GM12878 (cell line): ENCODE measurements around the gene PTPN20. TPM values are rescaled to one million over a fixed set of nuclear protein-coding genes. Genes with fewer than 3 reads are reported as not detected.

Source experiments
- ATAC-seq: fragments of 200-7000 bp; cut with Tn5 transposase; 3 replicates; pipeline ENCODE4 v1.9.1; 2020; ENCODE audit warnings: mild to moderate bottlenecking, moderate library complexity
- BruUV-seq: library from RNA; stranded (reverse); fragments of 400-500 nt; replicated peaks from 2 replicates; lab custom pipeline; 2021; lab: Mats Ljungman, UMichigan
- CTCF ChIA-PET: fragments of 300-600 bp; sonication (Branson Sonifier 250); formaldehyde crosslinking; extraction: SDS; loops from one replicate; lab custom pipeline; 2021; ENCODE audit warnings: inconsistent platforms; lab: Yijun Ruan, JAX
- POLR2A ChIA-PET: fragments of 350-600 bp; formaldehyde crosslinking; extraction: SDS; loops from one replicate; lab custom pipeline; 2021; ENCODE audit warnings: inconsistent platforms; lab: Charles Lee
- RAD21 ChIA-PET: fragments of 300-600 bp; sonication (Branson Sonifier 250); formaldehyde crosslinking; loops from one replicate; lab custom pipeline; 2023; ENCODE audit warnings: antibody characterized with exemption; ENCODE audit not compliant: unreplicated experiment; lab: Charles Lee
- SMC1A ChIA-PET: fragments of 300-600 bp; sonication (Branson Sonifier 250); formaldehyde crosslinking; loops from one replicate; lab custom pipeline; 2023; ENCODE audit not compliant: unreplicated experiment, uncharacterized antibody; lab: Charles Lee
- DNase-seq: peaks from one replicate; pipeline ENCODE4 v3.0.0-alpha.2; 2011; ENCODE audit warnings: low read depth, low spot score
- FAIRE-seq: peaks from 3 replicates; lab custom pipeline; 2011; peaks lifted over from hg19 to GRCh38; lab: Jason Lieb, UNC
- H2AFZ ChIP-seq: 2 replicates; pipeline ENCODE4 v1.6.0; 2011; ENCODE audit warnings: low read depth, low read length, control low read depth; ENCODE audit not compliant: control insufficient read depth
- H3K27ac ChIP-seq: 2 replicates; pipeline ENCODE4 v1.5.1; 2011; ENCODE audit warnings: control low read depth; ENCODE audit not compliant: control insufficient read depth, insufficient read depth
- H3K27me3 ChIP-seq, 2 experiments: replicated peaks in 1 of 2; 2 replicates each; pipeline versions ENCODE4 v1.6.0 to v1.6.1; 2011; ENCODE audit warnings: low read length in 1 of 2; ENCODE audit not compliant: control insufficient read depth in 2 of 2, insufficient read depth in 2 of 2
- H3K36me3 ChIP-seq, 2 experiments: 2 replicates each; pipeline ENCODE4 v1.5.1; 2011; ENCODE audit warnings: low read length in 1 of 2; ENCODE audit not compliant: control insufficient read depth in 2 of 2, insufficient read depth in 2 of 2
- H3K4me1 ChIP-seq: 2 replicates; pipeline ENCODE4 v1.6.1; 2011; ENCODE audit warnings: mild to moderate bottlenecking, low read length, moderate library complexity, mixed read lengths; ENCODE audit not compliant: control insufficient read depth, insufficient read depth
- H3K4me2 ChIP-seq: 2 replicates; pipeline ENCODE4 v1.6.0; 2011; ENCODE audit warnings: control low read depth; ENCODE audit not compliant: control insufficient read depth, insufficient read depth
- H3K4me3 ChIP-seq: fragments of 200-600 bp; sonication (generic); 2 replicates; pipeline ENCODE4 v1.5.1; 2016
- H3K79me2 ChIP-seq: 2 replicates; pipeline ENCODE4 v1.6.0; 2011; ENCODE audit warnings: low read length; ENCODE audit not compliant: control insufficient read depth, insufficient read depth
- H3K9ac ChIP-seq: 2 replicates; pipeline ENCODE4 v1.8.0; 2011; ENCODE audit warnings: low read length, control low read depth, mixed read lengths; ENCODE audit not compliant: control insufficient read depth, insufficient read depth
- H3K9me3 ChIP-seq: replicated peaks from 3 replicates; pipeline ENCODE4 v1.5.1; 2011; ENCODE audit warnings: mild to moderate bottlenecking, low read length; ENCODE audit not compliant: control insufficient read depth, insufficient read depth
- H4K20me1 ChIP-seq: 2 replicates; pipeline ENCODE4 v1.6.0; 2011; ENCODE audit not compliant: control insufficient read depth, insufficient read depth
- ATF2 ChIP-seq: IDR thresholded peaks from 2 replicates; pipeline ENCODE4 v1.6.1; 2012; ENCODE audit warnings: low read length, inconsistent platforms
- BHLHE40 ChIP-seq, 2 experiments: fragments of 450-650 bp in 1 of 2; IDR thresholded peaks; 2 replicates each; pipeline ENCODE4 v1.6.1; 2011 to 2017; ENCODE audit warnings: low read depth in 2 of 2, borderline replicate concordance in 1 of 2, improper control_type of control experiment in 1 of 2, low read length in 1 of 2, mild to moderate bottlenecking in 1 of 2
- EGR1 ChIP-seq, 2 experiments: IDR thresholded peaks; 1 replicate in 1 of 2; 2 replicates in 1 of 2; pipeline ENCODE4 v1.6.1; 2011 to 2012; ENCODE audit warnings: low read depth in 2 of 2, low read length in 2 of 2, borderline replicate concordance in 1 of 2, mild to moderate bottlenecking in 1 of 2, moderate library complexity in 1 of 2
- FOXK2 ChIP-seq: fragments of 450-650 bp; IDR thresholded peaks from 2 replicates; pipeline ENCODE4 v1.6.1; 2017; ENCODE audit warnings: mild to moderate bottlenecking, moderate library complexity
- TAF1 ChIP-seq: IDR thresholded peaks from 2 replicates; pipeline ENCODE4 v1.6.1; 2011; ENCODE audit warnings: mild to moderate bottlenecking, low read depth, low read length, borderline replicate concordance
- ZSCAN29 ChIP-seq: fragments of 450-650 bp; IDR thresholded peaks from 2 replicates; pipeline ENCODE4 v1.6.1; 2017; ENCODE audit warnings: mild to moderate bottlenecking, moderate library complexity
- WGBS: methylation state at CpG from one replicate; pipeline ENCODE4 v1.1.6; 2016; ENCODE audit warnings: low lambda C conversion rate; ENCODE audit not compliant: insufficient replicate concordance, insufficient coverage; ENCODE audit errors: missing lambda C conversion rate; 5-methylcytosine and 5-hydroxymethylcytosine counted together
- in situ Hi-C: fragments of 300-500 bp; cut with MboI; formaldehyde crosslinking; loops from 9 replicates; pipeline ENCODE4 v1.14.3; 2018; ENCODE audit warnings: mixed read lengths
- intact Hi-C: fragments of 100-400 bp; cut with micrococcal nuclease; formaldehyde crosslinking; loops from one replicate; pipeline ENCODE4 v1.14.2; 2022; ENCODE audit not compliant: unreplicated experiment
- polyA plus RNA-seq, 11 experiments: library from polyadenylated mRNA; depleted of rRNA in 4 of 11; unstranded in 6 of 11; stranded (reverse) in 5 of 11; fragments of >200 nt; fragmentation: Nextera tagmentation in 4 of 11; fragmentation: Illumina TruSeq in 1 of 11; extraction: Ambion mirVana in 4 of 11; extraction: Trizol in 1 of 11; gene quantifications; 1 replicate in 1 of 11; 2 replicates in 10 of 11; pipeline versions ENCODE4 v1.2.1 to v1.2.3, GENCODE V29; 2011 to 2016; ENCODE audit warnings: inconsistent platforms in 2 of 11, missing spikeins in 2 of 11, low read depth in 1 of 11
- total RNA-seq, 4 experiments: library from RNA; depleted of rRNA in 3 of 4; stranded (reverse); fragments of >200 nt in 3 of 4; fragmentation: Illumina TruSeq in 1 of 4; extraction: Trizol in 1 of 4; gene quantifications; 2 replicates each; pipeline versions ENCODE4 v1.2.1 to v1.2.3, GENCODE V29; 2013 to 2021

PTPN20 gene
- total and polyA plus RNA-seq, 10 of the 15 experiments (the other 5 are each of a cell fraction or from before 2014, with no cell fraction given): 0.04 to 3.4 (median 0.10) TPM; not detected in 4

- Histone ChIP-seq H3K79me2 (no peaks in the 10 kb centered on the region), H3K4me3 (no peak overlapping the region), H3K4me2 (no peak overlapping the region), H3K36me3 (no peaks in the 10 kb centered on the region), H4K20me1 (no peaks in the 10 kb centered on the region), H2AFZ (no peak overlapping the region)
- POLR2A ChIA-PET: no interaction called here
- DNase-seq (no peak), FAIRE-seq (no peak), ATAC-seq (no peak)
- 20% methylated on average over 8 of the region's 10 CpGs for WGBS
- intact Hi-C loops: no loop called here
- TF ChIP-seq ATF2 (no peak), EGR1 (IDR thresholded peaks at IDR 0.05; ENCODE audit: borderline replicate concordance in 1 of 2, low read depth in 2 of 2, low read length in 2 of 2) (no peak), FOXK2 (no peak), ZSCAN29 (no peak), TAF1 (no peak), BHLHE40 (IDR thresholded peaks at IDR 0.05; ENCODE audit: borderline replicate concordance in 1 of 2, low read depth in 2 of 2, low read length in 1 of 2) (no peak)
- TF ChIP-seq, all 136 proteins: peak for 0
- ChIA-PET CTCF (interaction anchor here (0.5 kb wide), 1 partner anchor 313 kb away, joined by 3 read pairs; no protein-coding TSS in a partner anchor), RAD21 (no interaction called here), SMC1A (no interaction called here)
- Histone ChIP-seq H3K4me1 (no peaks in the 10 kb centered on the region), H3K9ac (no peak overlapping the region), H3K9me3 (no peaks in the 10 kb centered on the region), H3K27me3 (no peaks in the 10 kb centered on the region; a peak in 2 of 4 replicates), H3K27ac (no peak overlapping the region)
- in situ Hi-C loops: no loop called here
- BruUV-seq: no TSS peak
Measured at GRCh38 chr10:47030191-47030703, 119.0 kb downstream of the PTPN20 start.
